HEK293 (cell line): ENCODE data around the gene PACRG.

Experiments used
- CTCF ChIA-PET: fragments of 350-600 bp; formaldehyde crosslinking; extraction: SDS; loops from one replicate; lab custom pipeline; 2021; ENCODE audit warnings: antibody characterized with exemption; lab: Yijun Ruan, JAX
- POLR2A ChIA-PET: fragments of 300-600 bp; formaldehyde crosslinking; extraction: SDS; loops from one replicate; lab custom pipeline; 2020; ENCODE audit warnings: antibody characterized with exemption, inconsistent platforms; lab: Yijun Ruan, JAX
- H3K27ac ChIP-seq: fragments of 200-500 bp; sonication (Bioruptor generic); 2 replicates; pipeline ENCODE4 v1.5.1; 2014; ENCODE audit warnings: low read depth, low read length, control low read depth, inconsistent platforms; ENCODE audit errors: extremely low read depth
- H3K36me3 ChIP-seq, 2 experiments: fragments of 200-500 bp in 1 of 2; sonication (Bioruptor generic) in 1 of 2; 1 replicate in 1 of 2; 2 replicates in 1 of 2; pipeline ENCODE4 v1.5.1; 2014 to 2017; ENCODE audit warnings: inconsistent platforms in 2 of 2, low read length in 2 of 2; ENCODE audit not compliant: control insufficient read depth in 2 of 2, insufficient read depth in 1 of 2
- H3K4me1 ChIP-seq: fragments of 200-500 bp; sonication (Bioruptor generic); 2 replicates; pipeline ENCODE4 v1.5.1; 2014; ENCODE audit warnings: mild to moderate bottlenecking, low read length, inconsistent platforms; ENCODE audit not compliant: control insufficient read depth, insufficient read depth
- H3K4me3 ChIP-seq: 2 replicates; pipeline ENCODE4 v1.5.1; 2011; ENCODE audit warnings: low read depth, mild to moderate bottlenecking, control low read depth, low read length, moderate library complexity
- H3K9me3 ChIP-seq: fragments of 200-500 bp; sonication (Bioruptor generic); 2 replicates; pipeline ENCODE4 v1.5.1; 2014; ENCODE audit warnings: low read depth, low read length, inconsistent platforms; ENCODE audit not compliant: control insufficient read depth, insufficient read depth
- ATF2 ChIP-seq: fragments of 450-650 bp; formaldehyde crosslinking; IDR thresholded peaks from 2 replicates; pipeline ENCODE4 v1.5.1; 2016; ENCODE audit warnings: missing biosample characterization, missing genetic modification characterization, low read depth
- KLF1 ChIP-seq: fragments of 450-650 bp; formaldehyde crosslinking; IDR thresholded peaks from 2 replicates; pipeline ENCODE4 v1.5.1; 2016; ENCODE audit warnings: missing biosample characterization, missing genetic modification characterization
- KLF10 ChIP-seq: fragments of 450-650 bp; IDR thresholded peaks from 2 replicates; pipeline ENCODE4 v1.5.1; 2018; ENCODE audit warnings: missing biosample characterization, mild to moderate bottlenecking, missing genetic modification characterization
- KLF16 ChIP-seq: fragments of 450-650 bp; formaldehyde crosslinking; IDR thresholded peaks from 2 replicates; pipeline ENCODE4 v1.5.1; 2017; ENCODE audit warnings: missing biosample characterization, missing genetic modification characterization
- KLF8 ChIP-seq: fragments of 450-650 bp; formaldehyde crosslinking; IDR thresholded peaks from 2 replicates; pipeline ENCODE4 v1.5.1; 2016; ENCODE audit warnings: missing biosample characterization, missing genetic modification characterization
- KLF9 ChIP-seq: fragments of 450-650 bp; formaldehyde crosslinking; IDR thresholded peaks from 2 replicates; pipeline ENCODE4 v1.5.1; 2016; ENCODE audit warnings: missing biosample characterization, missing genetic modification characterization, low read depth
- SALL2 ChIP-seq: fragments of 450-650 bp; formaldehyde crosslinking; IDR thresholded peaks from 2 replicates; pipeline ENCODE4 v1.5.0; 2017; ENCODE audit warnings: missing biosample characterization, mild to moderate bottlenecking, missing genetic modification characterization, borderline replicate concordance
- ZBTB21 ChIP-seq: fragments of 450-650 bp; formaldehyde crosslinking; IDR thresholded peaks from 2 replicates; pipeline ENCODE4 v1.5.1; 2017; ENCODE audit warnings: missing biosample characterization, missing genetic modification characterization
- ZBTB8A ChIP-seq: fragments of 450-650 bp; formaldehyde crosslinking; IDR thresholded peaks from 2 replicates; pipeline ENCODE4 v1.5.1; 2016; ENCODE audit warnings: missing biosample characterization, missing genetic modification characterization
- ZEB2 ChIP-seq: fragments of 450-650 bp; formaldehyde crosslinking; IDR thresholded peaks from 2 replicates; pipeline ENCODE4 v1.5.1; 2016; ENCODE audit warnings: missing biosample characterization, missing genetic modification characterization
- ZFHX2 ChIP-seq: fragments of 450-650 bp; formaldehyde crosslinking; conservative IDR thresholded peaks from 2 replicates; pipeline ENCODE4 v1.5.1; 2016; ENCODE audit warnings: missing biosample characterization, missing genetic modification characterization
- ZFP41 ChIP-seq: fragments of 450-650 bp; formaldehyde crosslinking; IDR thresholded peaks from 2 replicates; pipeline ENCODE4 v1.5.1; 2016; ENCODE audit warnings: missing biosample characterization, missing genetic modification characterization, borderline replicate concordance
- ZNF10 ChIP-seq: fragments of 450-650 bp; formaldehyde crosslinking; IDR thresholded peaks from 2 replicates; pipeline ENCODE4 v1.5.1; 2017; ENCODE audit warnings: missing biosample characterization, missing genetic modification characterization
- ZNF112 ChIP-seq: fragments of 450-650 bp; formaldehyde crosslinking; IDR thresholded peaks from 2 replicates; pipeline ENCODE4 v1.5.0; 2017; ENCODE audit warnings: missing biosample characterization, missing genetic modification characterization
- ZNF132 ChIP-seq: fragments of 450-650 bp; formaldehyde crosslinking; IDR thresholded peaks from 2 replicates; pipeline ENCODE4 v1.5.1; 2017; ENCODE audit warnings: missing biosample characterization, missing genetic modification characterization, borderline replicate concordance
- ZNF169 ChIP-seq: fragments of 450-650 bp; formaldehyde crosslinking; IDR thresholded peaks from 2 replicates; pipeline ENCODE4 v1.5.1; 2016; ENCODE audit warnings: missing biosample characterization, missing genetic modification characterization
- ZNF174 ChIP-seq: fragments of 450-650 bp; formaldehyde crosslinking; IDR thresholded peaks from 2 replicates; pipeline ENCODE4 v1.5.0; 2017; ENCODE audit warnings: missing biosample characterization, mild to moderate bottlenecking, missing genetic modification characterization
- ZNF37A ChIP-seq: fragments of 450-650 bp; IDR thresholded peaks from 2 replicates; pipeline ENCODE4 v1.5.1; 2018; ENCODE audit warnings: missing biosample characterization, missing genetic modification characterization
- ZNF426 ChIP-seq: fragments of 450-650 bp; formaldehyde crosslinking; IDR thresholded peaks from 2 replicates; pipeline ENCODE4 v1.5.1; 2017; ENCODE audit warnings: missing biosample characterization, missing genetic modification characterization, mild to moderate bottlenecking, inconsistent platforms, moderate library complexity
- ZNF510 ChIP-seq: fragments of 450-650 bp; formaldehyde crosslinking; IDR thresholded peaks from 2 replicates; pipeline ENCODE4 v1.5.1; 2018; ENCODE audit warnings: mild to moderate bottlenecking, missing genetic modification characterization, missing biosample characterization; ENCODE audit not compliant: insufficient replicate concordance
- ZNF530 ChIP-seq: fragments of 450-650 bp; formaldehyde crosslinking; IDR thresholded peaks from 2 replicates; pipeline ENCODE4 v1.5.1; 2016; ENCODE audit warnings: low read depth, missing biosample characterization, missing genetic modification characterization
- ZNF549 ChIP-seq: fragments of 450-650 bp; IDR thresholded peaks from 2 replicates; pipeline ENCODE4 v1.5.1; 2018; ENCODE audit warnings: missing biosample characterization, missing genetic modification characterization, mild to moderate bottlenecking, inconsistent platforms, moderate library complexity
- ZNF558 ChIP-seq: fragments of 450-650 bp; formaldehyde crosslinking; IDR thresholded peaks from 2 replicates; pipeline ENCODE4 v1.5.1; 2016; ENCODE audit warnings: missing biosample characterization, missing genetic modification characterization
- ZNF571 ChIP-seq: fragments of 450-650 bp; formaldehyde crosslinking; IDR thresholded peaks from 2 replicates; pipeline ENCODE4 v1.5.0; 2017; ENCODE audit warnings: missing biosample characterization, missing genetic modification characterization
- ZNF626 ChIP-seq: fragments of 450-650 bp; sonication (Bioruptor Pico); formaldehyde crosslinking; IDR thresholded peaks from 2 replicates; pipeline ENCODE4 v1.5.1; 2018; ENCODE audit warnings: missing biosample characterization, missing genetic modification characterization, inconsistent platforms
- ZNF645 ChIP-seq: fragments of 450-650 bp; formaldehyde crosslinking; IDR thresholded peaks from 2 replicates; pipeline ENCODE4; 2016; ENCODE audit warnings: missing biosample characterization, missing genetic modification characterization
- ZNF660 ChIP-seq: fragments of 450-650 bp; IDR thresholded peaks from 2 replicates; pipeline ENCODE4 v1.5.1; 2018; ENCODE audit warnings: missing biosample characterization, mild to moderate bottlenecking, missing genetic modification characterization
- ZNF776 ChIP-seq: fragments of 450-650 bp; formaldehyde crosslinking; IDR thresholded peaks from 2 replicates; pipeline ENCODE4 v1.5.0; 2017; ENCODE audit warnings: missing biosample characterization, missing genetic modification characterization, borderline replicate concordance
- ZNF777 ChIP-seq: fragments of 450-650 bp; formaldehyde crosslinking; IDR thresholded peaks from 2 replicates; pipeline ENCODE4 v1.5.1; 2017; ENCODE audit warnings: missing biosample characterization, missing genetic modification characterization, borderline replicate concordance
- ZNF791 ChIP-seq: fragments of 450-650 bp; formaldehyde crosslinking; IDR thresholded peaks from 2 replicates; pipeline ENCODE4 v1.5.1; 2016; ENCODE audit warnings: missing biosample characterization, missing genetic modification characterization
- ZSCAN16 ChIP-seq: fragments of 450-650 bp; formaldehyde crosslinking; IDR thresholded peaks from 2 replicates; pipeline ENCODE4 v1.5.1; 2016; ENCODE audit warnings: missing biosample characterization, missing genetic modification characterization
- TF ChIP-seq, protein P1 (sequence below): sonication (generic); formaldehyde crosslinking; IDR thresholded peaks from 2 replicates; pipeline ENCODE4 v1.8.1; 2022; ENCODE audit warnings: mild to moderate bottlenecking, moderate library complexity, missing genetic modification reagents
- TF ChIP-seq, protein P2 (sequence below): fragments of 450-650 bp; formaldehyde crosslinking; IDR thresholded peaks from 2 replicates; pipeline ENCODE4 v1.5.1; 2017; ENCODE audit warnings: missing biosample characterization, missing genetic modification characterization

The PACRG gene

DNA sequence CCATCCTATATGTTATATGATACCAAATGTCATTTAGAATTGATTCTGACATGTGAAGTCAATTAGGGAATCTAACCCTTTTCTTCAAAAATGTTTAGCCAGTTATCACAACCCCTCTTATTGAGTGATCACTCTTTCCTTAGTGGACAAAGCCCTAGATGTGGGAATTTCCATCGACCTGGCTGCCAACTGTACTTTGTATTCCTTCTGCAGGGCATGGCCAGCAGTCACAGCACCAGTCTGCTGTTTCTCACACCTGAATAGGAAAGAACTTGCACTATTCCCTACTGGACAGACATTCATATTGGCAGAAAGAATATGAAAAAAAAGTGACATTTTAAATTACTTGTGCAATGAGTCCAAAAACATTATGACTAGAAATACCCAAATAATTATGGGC lies 271.0 kb downstream of the PACRG start:
- ChIA-PET CTCF (no interaction called here), POLR2A (no interaction called here)
- Histone ChIP-seq H3K4me3 (no peak overlapping the region), H3K9me3 (no peaks in the 10 kb centered on the region)
- no peak for TF ChIP-seq ZNF530 (tag by site-specific recombination)
- no peak for TF ChIP-seq ZNF558
- TF ChIP-seq ZNF132 (tag by site-specific recombination): no peak
- TF ChIP-seq, protein P1, sequence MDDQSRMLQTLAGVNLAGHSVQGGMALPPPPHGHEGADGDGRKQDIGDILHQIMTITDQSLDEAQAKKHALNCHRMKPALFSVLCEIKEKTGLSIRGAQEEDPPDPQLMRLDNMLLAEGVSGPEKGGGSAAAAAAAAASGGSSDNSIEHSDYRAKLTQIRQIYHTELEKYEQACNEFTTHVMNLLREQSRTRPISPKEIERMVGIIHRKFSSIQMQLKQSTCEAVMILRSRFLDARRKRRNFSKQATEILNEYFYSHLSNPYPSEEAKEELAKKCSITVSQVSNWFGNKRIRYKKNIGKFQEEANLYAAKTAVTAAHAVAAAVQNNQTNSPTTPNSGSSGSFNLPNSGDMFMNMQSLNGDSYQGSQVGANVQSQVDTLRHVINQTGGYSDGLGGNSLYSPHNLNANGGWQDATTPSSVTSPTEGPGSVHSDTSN (CRISPR knock-in tag): no peak
- no peak for TF ChIP-seq ZSCAN16 (tag by site-specific recombination)
- no peak for TF ChIP-seq KLF1 (tag by site-specific recombination)
- no peak for TF ChIP-seq ZNF174 (tag by site-specific recombination)
- no peak for TF ChIP-seq ZNF549 (tag by site-specific recombination)
- no peak for TF ChIP-seq ATF2 (tag by site-specific recombination)
- no peak for TF ChIP-seq ZNF777 (tag by site-specific recombination)
- TF ChIP-seq ZNF169 (tag by site-specific recombination): no peak
- TF ChIP-seq ZNF645 (tag by site-specific recombination): no peak
- no peak for TF ChIP-seq ZNF426 (tag by site-specific recombination)
- no peak for TF ChIP-seq ZFP41 (tag by site-specific recombination)
- no peak for TF ChIP-seq ZNF571
- TF ChIP-seq KLF10 (tag by site-specific recombination): no peak
- no peak for TF ChIP-seq KLF16 (tag by site-specific recombination)
- no peak for TF ChIP-seq ZNF660 (tag by site-specific recombination)
- no peak for TF ChIP-seq SALL2 (tag by site-specific recombination)
- no peak for TF ChIP-seq ZBTB8A (tag by site-specific recombination)
- TF ChIP-seq, all 188 proteins: peak for 0
- Histone ChIP-seq H3K36me3 (no peaks in the 10 kb centered on the region), H3K27ac (no peak overlapping the region), H3K4me1 (no peaks in the 10 kb centered on the region)

GRCh38 chr6:162999575-163000285 lies 272.0 kb downstream of the PACRG start:
- POLR2A ChIA-PET: no interaction called here
- Histone ChIP-seq H3K36me3 (no peaks in the 10 kb centered on the region), H3K27ac (no peak overlapping the region), H3K4me1 (no peaks in the 10 kb centered on the region), H3K4me3 (no peak overlapping the region), H3K9me3 (no peaks in the 10 kb centered on the region)
- CTCF ChIA-PET: no interaction called here
- TF ChIP-seq ZFHX2 (no peak), ZEB2 (tag by site-specific recombination) (no peak), ZNF10 (tag by site-specific recombination) (no peak), KLF8 (tag by site-specific recombination) (no peak), ZNF37A (tag by site-specific recombination) (no peak), ZNF112 (tag by site-specific recombination) (no peak), ZNF791 (tag by site-specific recombination) (no peak), ZBTB21 (tag by site-specific recombination) (no peak), KLF9 (tag by site-specific recombination) (no peak), ZNF776 (no peak), ZNF510 (tag by site-specific recombination) (no peak), ZNF626 (tag by site-specific recombination) (no peak)
- TF ChIP-seq, protein P2, sequence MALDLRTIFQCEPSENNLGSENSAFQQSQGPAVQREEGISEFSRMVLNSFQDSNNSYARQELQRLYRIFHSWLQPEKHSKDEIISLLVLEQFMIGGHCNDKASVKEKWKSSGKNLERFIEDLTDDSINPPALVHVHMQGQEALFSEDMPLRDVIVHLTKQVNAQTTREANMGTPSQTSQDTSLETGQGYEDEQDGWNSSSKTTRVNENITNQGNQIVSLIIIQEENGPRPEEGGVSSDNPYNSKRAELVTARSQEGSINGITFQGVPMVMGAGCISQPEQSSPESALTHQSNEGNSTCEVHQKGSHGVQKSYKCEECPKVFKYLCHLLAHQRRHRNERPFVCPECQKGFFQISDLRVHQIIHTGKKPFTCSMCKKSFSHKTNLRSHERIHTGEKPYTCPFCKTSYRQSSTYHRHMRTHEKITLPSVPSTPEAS (tag by site-specific recombination): no peak
